OCI-LY7 (cell line): ENCODE data around the gene TTYH1. TPM values are rescaled to one million over a fixed set of nuclear protein-coding genes. Genes with fewer than 3 reads are reported as not detected.

Source experiments
- BruUV-seq: library from RNA; stranded (reverse); fragments of 400-500 nt; replicated peaks from 2 replicates; lab custom pipeline; 2021; lab: Mats Ljungman, UMichigan
- CTCF ChIA-PET: fragments of 300-600 bp; sonication (Branson Sonifier 250); formaldehyde crosslinking; loops from one replicate; lab custom pipeline; 2022; ENCODE audit warnings: antibody characterized with exemption; ENCODE audit not compliant: unreplicated experiment; lab: Charles Lee
- POLR2A ChIA-PET: fragments of 300-600 bp; sonication (Branson Sonifier 250); formaldehyde crosslinking; loops from one replicate; lab custom pipeline; 2022; ENCODE audit warnings: antibody characterized with exemption; lab: Charles Lee
- DNase-seq: peaks from one replicate; pipeline ENCODE4 v3.0.0-alpha.2; 2015; ENCODE audit warnings: low spot score
- H2AFZ ChIP-seq: fragments of 200-600 bp; sonication (generic), shearing (Covaris generic); 2 replicates; pipeline ENCODE4 v1.6.1; 2014; ENCODE audit warnings: mild to moderate bottlenecking, antibody characterized with exemption, low read length, moderate library complexity
- H3K27ac ChIP-seq: fragments of 200-600 bp; sonication (generic); 2 replicates; pipeline ENCODE4 v1.5.1; 2014; ENCODE audit warnings: mixed run types, low read depth, mild to moderate bottlenecking, moderate library complexity, low read length, inconsistent platforms; ENCODE audit not compliant: poor library complexity, severe bottlenecking
- H3K36me3 ChIP-seq: fragments of 200-600 bp; sonication (generic); 2 replicates; pipeline ENCODE4 v1.6.1; 2014; ENCODE audit warnings: mild to moderate bottlenecking, antibody characterized with exemption, low read length, moderate library complexity, mixed read lengths; ENCODE audit not compliant: insufficient read depth
- H3K4me1 ChIP-seq: fragments of 200-600 bp; sonication (generic); 2 replicates; pipeline ENCODE4 v1.5.1; 2014; ENCODE audit warnings: mild to moderate bottlenecking, low read length; ENCODE audit not compliant: insufficient read depth, poor library complexity, severe bottlenecking
- H3K4me2 ChIP-seq: fragments of 200-600 bp; sonication (generic); 2 replicates; pipeline ENCODE4 v1.6.1; 2014; ENCODE audit warnings: mild to moderate bottlenecking, low read length
- H3K4me3 ChIP-seq: fragments of 200-600 bp; sonication (generic); 2 replicates; pipeline ENCODE4 v1.5.1; 2014; ENCODE audit warnings: mild to moderate bottlenecking, low read depth, low read length; ENCODE audit not compliant: poor library complexity, severe bottlenecking
- H3K79me2 ChIP-seq: fragments of 200-600 bp; sonication (generic); 2 replicates; pipeline ENCODE4 v1.6.1; 2016; ENCODE audit warnings: low read depth, mild to moderate bottlenecking, low read length, moderate library complexity, mixed read lengths; ENCODE audit not compliant: insufficient read depth
- H3K9me2 ChIP-seq: fragments of 200-600 bp; sonication (generic); 2 replicates; pipeline ENCODE4 v1.6.1; 2016; ENCODE audit warnings: mild to moderate bottlenecking, low read length, mixed read lengths; ENCODE audit not compliant: insufficient read depth
- H3K9me3 ChIP-seq: fragments of 200-600 bp; sonication (generic); 2 replicates; pipeline ENCODE4 v1.6.1; 2014; ENCODE audit warnings: mild to moderate bottlenecking, mixed run types, low read length, mixed read lengths
- H4K20me1 ChIP-seq: fragments of 200-600 bp; sonication (generic); 2 replicates; pipeline ENCODE4 v1.6.1; 2014; ENCODE audit warnings: mild to moderate bottlenecking, antibody characterized with exemption, low read length, moderate library complexity, mixed read lengths; ENCODE audit not compliant: insufficient read depth
- EZH2phosphoT487 ChIP-seq: fragments of 200-600 bp; sonication (generic); IDR thresholded peaks from 2 replicates; pipeline ENCODE4 v1.6.1; 2018; ENCODE audit warnings: low read depth, borderline replicate concordance, mild to moderate bottlenecking, mixed run types, antibody characterized with exemption, low read length, moderate library complexity, mixed read lengths
- intact Hi-C: fragments of 100-400 bp; cut with micrococcal nuclease; formaldehyde crosslinking; loops from one replicate; pipeline ENCODE4 v1.10.0; 2022; ENCODE audit not compliant: unreplicated experiment
- total RNA-seq, 2 experiments: library from RNA; depleted of rRNA in 1 of 2; stranded (reverse); fragments of >200 nt in 1 of 2; shearing (Covaris generic) in 1 of 2; gene quantifications; 2 replicates each; pipeline ENCODE4 v1.2.3, GENCODE V29; 2014 to 2022
- TF ChIP-seq, protein P1 (sequence below): fragments of 200-600 bp; sonication (generic); conservative IDR thresholded peaks from 2 replicates; pipeline ENCODE4 v1.5.1; 2014; ENCODE audit warnings: mild to moderate bottlenecking, antibody characterized with exemption, low read length, moderate library complexity, mixed read lengths

TTYH1 gene
- total RNA-seq, 2 experiments from 2014 or later, result 0.53 TPM; not detected in 1

GRCh38 chr19:54461210-54461609 lies 45.9 kb downstream of the TTYH1 start:
- ChIA-PET POLR2A (no interaction called here), CTCF (no interaction called here)
- H3K27ac ChIP-seq, result no peak overlapping the region
- intact Hi-C loops, result no loop called here
- H3K4me1 ChIP-seq, result peaks cover 20% of the 10 kb centered on the region
- no peak overlapping the region for H3K4me3 ChIP-seq
- H3K9me2 ChIP-seq, result no peaks in the 10 kb centered on the region
- TF ChIP-seq, protein P1, sequence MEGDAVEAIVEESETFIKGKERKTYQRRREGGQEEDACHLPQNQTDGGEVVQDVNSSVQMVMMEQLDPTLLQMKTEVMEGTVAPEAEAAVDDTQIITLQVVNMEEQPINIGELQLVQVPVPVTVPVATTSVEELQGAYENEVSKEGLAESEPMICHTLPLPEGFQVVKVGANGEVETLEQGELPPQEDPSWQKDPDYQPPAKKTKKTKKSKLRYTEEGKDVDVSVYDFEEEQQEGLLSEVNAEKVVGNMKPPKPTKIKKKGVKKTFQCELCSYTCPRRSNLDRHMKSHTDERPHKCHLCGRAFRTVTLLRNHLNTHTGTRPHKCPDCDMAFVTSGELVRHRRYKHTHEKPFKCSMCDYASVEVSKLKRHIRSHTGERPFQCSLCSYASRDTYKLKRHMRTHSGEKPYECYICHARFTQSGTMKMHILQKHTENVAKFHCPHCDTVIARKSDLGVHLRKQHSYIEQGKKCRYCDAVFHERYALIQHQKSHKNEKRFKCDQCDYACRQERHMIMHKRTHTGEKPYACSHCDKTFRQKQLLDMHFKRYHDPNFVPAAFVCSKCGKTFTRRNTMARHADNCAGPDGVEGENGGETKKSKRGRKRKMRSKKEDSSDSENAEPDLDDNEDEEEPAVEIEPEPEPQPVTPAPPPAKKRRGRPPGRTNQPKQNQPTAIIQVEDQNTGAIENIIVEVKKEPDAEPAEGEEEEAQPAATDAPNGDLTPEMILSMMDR, result no peak
- H3K36me3 ChIP-seq, result peaks cover 63% of the 10 kb centered on the region
- no peak for DNase-seq
- BruUV-seq, result TSS peak; percentile 76
- no peaks in the 10 kb centered on the region; the same call in 1 of the 2 replicates for H4K20me1 ChIP-seq
- H2AFZ ChIP-seq, result no peak overlapping the region
- no peaks in the 10 kb centered on the region for H3K9me3 ChIP-seq
- H3K79me2 ChIP-seq, result no peaks in the 10 kb centered on the region
- H3K4me2 ChIP-seq, result no peak overlapping the region

GRCh38 chr19:54461613-54462012 lies 46.3 kb downstream of the TTYH1 start:
- no peak for DNase-seq
- Histone ChIP-seq H3K36me3 (peaks cover 59% of the 10 kb centered on the region), H3K4me2 (peak overlapping the region; percentile 88; the same call in 1 of the 2 replicates), H3K9me3 (no peaks in the 10 kb centered on the region), H2AFZ (no peak overlapping the region), H3K9me2 (no peaks in the 10 kb centered on the region), H3K27ac (no peak overlapping the region), H3K4me1 (peaks cover 20% of the 10 kb centered on the region), H4K20me1 (no peaks in the 10 kb centered on the region; the same call in 1 of the 2 replicates), H3K79me2 (no peaks in the 10 kb centered on the region), H3K4me3 (no peak overlapping the region)
- no peak for TF ChIP-seq EZH2phosphoT487
- TF ChIP-seq, protein P1, result no peak
- intact Hi-C loops, result no loop called here
- CTCF ChIA-PET, result no interaction called here
- POLR2A ChIA-PET, result no interaction called here
- no TSS peak for BruUV-seq

DNA sequence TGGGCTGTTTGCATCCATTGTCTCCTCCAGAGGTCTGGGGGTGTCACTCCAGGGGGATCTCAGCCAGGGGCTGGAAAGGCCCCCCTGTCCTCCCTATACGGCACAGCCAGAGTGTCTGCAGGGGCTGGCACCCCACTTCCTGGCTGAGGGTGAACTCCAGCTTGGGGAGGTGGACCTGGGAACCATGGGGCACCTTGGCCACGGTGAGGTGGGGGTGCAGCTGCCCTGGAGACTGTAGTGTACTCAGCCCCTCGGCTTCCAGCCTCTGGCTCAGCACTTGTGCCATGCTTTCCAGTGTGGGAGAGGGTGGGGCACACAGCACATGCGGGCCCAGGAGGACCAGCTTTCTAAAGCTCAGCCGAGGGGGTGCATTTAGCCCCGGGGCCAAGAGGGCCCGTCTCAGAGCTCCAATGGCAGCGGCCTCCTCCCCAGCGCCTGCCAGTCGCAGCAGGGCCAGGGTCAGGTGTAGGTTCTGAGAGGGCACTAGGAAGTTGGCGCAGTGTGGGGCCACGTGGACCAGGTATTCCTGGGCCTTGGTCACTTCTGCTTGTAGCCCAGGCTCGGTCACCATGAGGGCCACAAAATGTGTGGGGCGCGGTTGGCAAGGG lies 46.9 kb downstream of the TTYH1 start:
- peaks cover 20% of the 10 kb centered on the region for H3K4me1 ChIP-seq
- no peaks in the 10 kb centered on the region for H3K9me2 ChIP-seq
- peaks cover 54% of the 10 kb centered on the region for H3K36me3 ChIP-seq
- H3K4me2 ChIP-seq, result peak overlapping the region; percentile 88
- intact Hi-C loops, result no loop called here
- H2AFZ ChIP-seq, result no peak overlapping the region
- H3K27ac ChIP-seq, result peak overlapping the region; percentile 92
- POLR2A ChIA-PET, result no interaction called here
- H3K9me3 ChIP-seq, result no peaks in the 10 kb centered on the region
- H3K4me3 ChIP-seq, result peak overlapping the region; percentile 76
- CTCF ChIA-PET, result no interaction called here
- DNase-seq, result no peak
- no TSS peak for BruUV-seq
- no peak for TF ChIP-seq EZH2phosphoT487
- TF ChIP-seq, protein P1, result no peak
- H3K79me2 ChIP-seq, result no peaks in the 10 kb centered on the region
- H4K20me1 ChIP-seq, result no peaks in the 10 kb centered on the region; the same call in 1 of the 2 replicates
